Activated CD4-positive, CD25-positive, alpha-beta regulatory T cell treated with anti-CD3 and anti-CD28 coated beads, Interleukin-2, amount 50 U/mL, for 16 hours (primary cell): ENCODE results near the gene PSTK.
A peak's percentile ranks its signal among the peaks of the same experiment; 100 is the strongest.

Experiments
- DNase-seq: peaks from one replicate; pipeline ENCODE4 v3.0.0-alpha.2; 2020; ENCODE audit warnings: low read depth, low spot score

PSTK gene, protein sequence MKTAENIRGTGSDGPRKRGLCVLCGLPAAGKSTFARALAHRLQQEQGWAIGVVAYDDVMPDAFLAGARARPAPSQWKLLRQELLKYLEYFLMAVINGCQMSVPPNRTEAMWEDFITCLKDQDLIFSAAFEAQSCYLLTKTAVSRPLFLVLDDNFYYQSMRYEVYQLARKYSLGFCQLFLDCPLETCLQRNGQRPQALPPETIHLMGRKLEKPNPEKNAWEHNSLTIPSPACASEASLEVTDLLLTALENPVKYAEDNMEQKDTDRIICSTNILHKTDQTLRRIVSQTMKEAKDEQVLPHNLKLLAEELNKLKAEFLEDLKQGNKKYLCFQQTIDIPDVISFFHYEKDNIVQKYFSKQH

DNA sequence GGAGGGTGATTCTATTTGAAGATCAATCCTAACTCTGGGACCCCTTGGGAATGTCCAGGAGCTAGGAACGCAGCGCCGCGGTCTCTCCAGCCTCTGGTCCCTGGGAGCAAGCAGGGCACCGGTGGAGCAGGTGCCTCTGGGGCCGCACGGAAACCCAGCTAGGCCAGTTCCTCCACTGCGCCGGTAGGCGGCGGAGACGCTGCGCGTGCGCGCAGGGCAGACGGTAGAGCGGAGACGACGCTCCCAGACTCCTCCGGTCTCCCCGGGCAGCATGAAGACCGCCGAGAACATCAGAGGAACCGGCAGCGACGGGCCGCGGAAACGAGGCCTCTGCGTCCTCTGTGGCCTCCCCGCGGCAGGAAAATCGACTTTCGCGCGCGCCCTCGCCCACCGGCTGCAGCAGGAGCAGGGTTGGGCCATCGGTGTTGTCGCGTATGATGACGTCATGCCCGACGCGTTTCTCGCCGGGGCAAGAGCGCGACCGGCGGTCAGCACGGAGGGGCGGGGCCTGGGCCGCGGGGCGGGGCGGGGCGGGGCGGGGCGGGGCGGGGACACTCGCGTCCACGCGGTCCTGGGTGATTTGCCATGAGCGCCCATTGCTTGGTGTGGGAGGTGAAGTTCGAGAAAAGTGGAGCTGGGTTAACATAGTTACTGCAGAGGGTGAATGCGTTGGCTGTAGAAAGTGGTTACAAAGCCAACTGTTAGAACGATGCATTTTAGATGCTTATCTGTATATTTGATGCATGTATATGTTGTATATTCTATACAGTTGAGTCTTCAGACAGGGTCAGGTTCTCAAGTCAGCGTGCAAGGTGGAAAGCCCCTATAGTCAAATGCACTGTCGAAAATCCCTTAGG lies at the start of gene PSTK:
PSTK (plus strand) TSS at position 193 of the 857 bp plus-strand sequence; CDS start at position 272, 79 bp downstream.
- DNase-seq = peak; percentile 70

DNA sequence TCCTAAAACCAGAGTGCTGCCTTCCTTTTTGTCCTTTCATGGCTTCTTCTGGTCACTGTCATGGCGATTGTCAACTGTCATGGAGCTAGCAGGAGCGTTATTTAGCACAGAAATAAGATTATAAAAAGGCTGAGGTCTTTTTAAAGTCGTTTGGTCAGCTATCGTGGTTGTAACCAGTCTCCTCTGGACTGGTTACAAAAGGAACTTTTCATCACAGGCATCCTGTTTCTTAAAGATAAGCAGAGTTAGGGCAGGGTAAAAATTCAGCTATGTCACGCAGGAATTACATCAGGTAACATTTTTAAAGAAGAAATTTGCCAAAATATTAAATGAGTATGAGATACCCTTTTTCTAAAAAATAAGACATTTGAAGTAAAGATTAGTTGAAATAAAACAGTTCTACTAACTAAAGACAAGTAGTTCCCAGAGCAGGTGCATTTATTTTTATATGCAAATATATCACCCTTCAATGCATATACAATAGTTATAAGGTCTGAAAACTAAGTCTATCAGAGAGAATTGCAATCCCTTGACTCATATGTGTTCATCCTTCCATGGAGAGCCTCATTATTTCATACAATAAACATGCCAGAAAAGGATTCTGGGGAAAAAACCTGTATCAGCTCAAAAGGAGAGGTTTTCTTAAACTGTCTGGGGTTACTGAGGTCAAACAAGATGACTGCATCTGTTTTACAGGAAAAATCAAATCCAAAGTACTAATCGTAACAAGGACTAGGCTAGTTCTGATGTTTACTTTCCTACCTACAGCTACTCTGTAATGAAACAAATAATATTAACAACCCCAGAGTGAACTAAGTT lies 48.9 kb upstream of the PSTK start:
- no peak for DNase-seq

DNA sequence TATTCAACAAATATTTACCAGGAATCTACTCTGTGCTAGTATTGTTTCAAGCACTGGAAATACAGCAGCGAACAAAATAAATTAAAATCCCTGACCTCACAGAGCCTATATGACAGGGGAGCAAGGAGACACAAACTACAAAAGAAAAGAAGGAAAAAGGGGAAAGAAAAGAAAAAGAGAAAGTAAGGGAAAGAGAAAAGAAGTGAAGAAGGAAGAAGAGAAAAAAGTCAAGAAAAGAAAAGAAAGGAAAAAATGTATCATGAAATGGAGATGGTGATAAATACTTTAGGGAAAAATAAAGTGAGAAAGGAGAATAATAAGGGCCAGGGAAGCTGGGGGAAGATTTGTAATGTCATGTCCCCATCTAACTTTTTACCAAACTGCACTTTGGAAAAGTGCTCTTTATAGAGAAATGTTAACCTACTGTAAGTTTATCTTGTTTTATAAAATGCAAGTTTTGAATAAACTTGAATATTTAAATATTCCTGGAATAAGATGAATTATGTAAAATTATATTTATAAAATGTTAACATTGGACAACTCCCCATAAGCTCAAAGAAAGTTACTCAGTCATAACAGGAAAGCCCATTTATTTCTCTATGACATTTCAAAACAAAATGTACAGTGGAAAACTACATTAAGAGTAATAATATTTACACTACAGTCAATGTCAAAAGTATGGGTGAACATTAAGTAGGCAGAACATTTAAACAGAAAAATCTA lies 40.9 kb upstream of the PSTK start:
- no peak for DNase-seq

DNA sequence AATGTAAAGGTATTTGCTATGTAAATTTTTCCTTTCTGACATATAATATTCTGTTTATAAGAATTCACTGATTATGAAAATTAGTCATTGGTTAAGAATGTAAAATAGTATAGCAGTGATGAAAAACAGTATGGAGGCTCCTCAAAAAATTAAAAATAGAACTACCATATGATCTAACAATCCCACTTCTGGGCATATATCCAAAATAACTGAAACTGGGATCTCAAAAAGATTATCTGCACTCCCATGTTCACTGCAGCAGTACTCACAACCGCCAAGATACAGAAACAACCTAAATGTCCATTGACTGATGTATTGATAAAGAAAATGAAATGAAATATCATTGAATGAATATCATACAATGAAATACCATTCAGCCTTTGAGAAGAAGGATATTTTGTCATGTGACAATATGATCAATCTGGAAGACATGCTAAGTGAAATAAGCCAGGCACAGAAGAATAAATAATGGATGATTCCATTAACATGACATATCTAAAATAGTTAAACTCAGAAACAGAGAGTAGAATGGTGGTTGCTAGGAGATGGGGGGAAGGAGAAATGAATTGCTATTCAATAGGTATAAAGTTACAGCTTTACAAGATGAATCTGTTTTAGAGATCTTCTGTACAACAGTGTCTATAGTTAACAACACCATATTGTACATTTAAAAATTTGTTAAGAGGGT lies 40.2 kb upstream of the PSTK start:
- DNase-seq = no peak

DNA sequence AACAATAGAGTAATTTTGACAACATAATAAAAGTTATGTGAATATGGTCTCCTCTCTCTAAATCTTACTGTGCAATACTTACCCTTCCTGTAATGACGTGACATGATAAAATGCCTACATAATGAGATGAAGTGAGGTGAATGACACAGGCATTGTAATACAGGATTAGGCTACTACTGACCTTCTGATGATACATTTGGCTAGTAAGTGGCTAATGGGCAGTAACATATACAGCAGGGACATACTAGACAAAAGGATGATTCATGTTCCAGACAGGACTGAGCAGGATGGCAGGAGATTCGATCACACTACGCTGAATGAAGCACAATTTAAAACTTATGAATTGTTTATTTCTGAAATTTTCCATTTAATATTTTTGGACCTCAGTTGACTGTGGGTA lies 30.9 kb upstream of the PSTK start:
- DNase-seq = no peak

DNA sequence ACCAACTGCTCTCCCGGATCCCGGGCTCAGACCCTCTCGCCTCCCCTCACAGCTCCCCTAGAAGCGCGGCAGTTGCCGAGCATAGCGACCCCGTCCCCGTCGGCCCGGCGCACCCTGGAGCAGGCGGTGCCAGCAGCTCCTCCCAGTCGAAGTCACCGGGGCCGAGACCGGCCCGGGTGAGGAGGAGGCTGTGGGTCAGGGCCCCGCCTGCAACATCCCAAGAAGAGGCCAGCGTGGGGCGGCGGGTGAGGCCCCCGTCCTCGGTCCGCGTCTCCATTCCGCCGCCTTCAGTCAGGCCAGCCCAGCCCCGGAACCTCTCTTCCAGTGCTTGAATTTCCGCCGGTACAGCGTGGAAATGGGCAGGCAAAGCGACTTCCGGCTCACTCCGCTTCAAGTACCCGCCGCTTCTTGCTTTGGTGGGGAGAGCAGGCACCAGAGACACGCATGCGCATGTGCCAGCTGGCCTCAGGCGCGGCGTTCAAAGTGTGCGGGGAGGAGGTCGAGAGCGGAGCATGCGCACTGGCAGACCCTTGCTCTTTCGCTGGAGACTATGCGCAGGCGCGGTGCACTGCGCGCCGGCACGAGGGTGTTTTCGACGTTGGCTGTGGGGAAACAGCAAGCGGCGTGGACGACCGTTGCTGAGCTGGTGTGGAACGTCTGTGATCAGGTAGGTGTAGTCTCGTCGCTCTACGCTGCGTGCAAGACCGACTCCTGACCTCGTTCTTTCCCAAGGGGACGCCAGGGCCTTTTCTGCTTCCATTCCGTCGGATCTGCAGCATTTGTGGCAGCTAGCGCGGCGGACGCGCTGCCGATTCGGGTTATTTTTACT lies 26.1 kb upstream of the PSTK start, which contains the start of gene C10orf88:
C10orf88 (minus strand) TSS at position 326 of the 829 bp plus-strand sequence; CDS start at position 277, 49 bp downstream.
- peak; percentile 94 for DNase-seq

DNA sequence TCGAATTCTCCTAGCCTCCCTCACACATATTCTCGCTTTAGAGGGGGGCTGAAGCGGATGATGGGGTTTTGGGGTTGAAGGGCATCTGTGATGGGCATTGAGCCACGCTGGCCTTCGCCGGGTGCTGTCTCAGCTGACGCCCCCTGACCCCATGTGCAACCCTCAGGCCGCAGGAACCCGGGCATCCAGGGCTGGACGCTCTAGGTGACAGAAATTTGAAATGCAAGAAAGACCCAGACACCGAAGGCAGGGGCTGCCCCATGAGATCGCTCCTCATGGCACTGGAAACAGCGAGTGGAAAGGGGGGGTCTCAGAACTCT lies 25.5 kb upstream of the PSTK start:
- DNase-seq = no peak

DNA sequence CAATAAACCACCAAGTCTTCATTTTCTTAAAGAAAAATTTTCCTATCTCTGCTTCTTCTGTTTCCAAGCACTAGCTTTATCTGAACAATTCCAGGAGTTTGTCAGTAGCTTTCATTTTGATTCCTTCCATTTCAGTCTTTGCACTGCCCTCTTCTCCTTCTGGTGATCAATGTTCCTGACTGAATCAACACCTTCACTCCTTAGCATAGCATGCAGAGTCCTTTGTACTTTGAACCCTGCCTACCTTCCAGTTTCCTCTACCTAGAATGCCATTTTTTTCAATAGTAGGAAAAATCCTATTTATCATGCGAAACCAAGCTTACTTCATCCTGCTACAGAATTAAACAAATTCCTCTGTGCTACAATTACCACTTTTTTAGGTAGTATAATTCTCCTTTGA lies 24.3 kb upstream of the PSTK start:
- no peak for DNase-seq

DNA sequence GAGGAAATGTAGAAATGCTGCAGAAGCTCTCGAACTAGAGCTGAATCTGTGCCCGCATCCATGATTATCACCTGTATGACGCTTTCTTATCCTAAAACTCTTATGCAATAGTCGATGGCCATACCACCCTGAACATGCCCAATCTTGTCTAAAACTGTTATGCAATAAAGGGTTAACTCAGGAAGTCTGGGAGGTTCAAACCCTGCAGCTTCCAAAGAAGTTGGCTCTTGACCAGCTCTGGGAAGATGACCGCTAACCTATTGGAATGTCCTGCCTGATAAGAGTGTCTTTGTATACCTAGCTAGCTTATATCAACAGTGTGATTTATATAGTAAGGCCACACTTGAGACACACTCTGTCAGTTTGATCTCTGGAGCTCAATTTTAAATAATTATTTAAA lies 22.7 kb upstream of the PSTK start:
- DNase-seq = no peak

DNA sequence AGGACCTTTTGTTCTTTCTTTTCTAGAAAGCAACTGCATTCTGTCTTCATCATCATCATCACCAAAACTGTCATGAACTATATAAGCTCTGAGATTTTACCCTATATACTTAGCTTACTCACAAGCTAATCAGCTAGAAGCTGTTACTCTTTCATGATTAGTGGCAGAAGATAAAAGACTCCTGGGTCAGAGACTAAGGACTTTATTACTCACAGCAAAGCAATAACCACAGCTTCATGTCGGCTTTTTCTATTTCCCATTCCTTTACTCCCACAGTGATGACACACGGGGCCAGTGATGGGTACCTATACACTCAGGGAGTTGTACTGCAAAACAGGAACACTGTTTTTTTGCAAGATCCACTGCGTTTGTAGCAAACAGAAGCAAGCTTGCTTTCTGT lies 17.8 kb upstream of the PSTK start:
- no peak for DNase-seq

DNA sequence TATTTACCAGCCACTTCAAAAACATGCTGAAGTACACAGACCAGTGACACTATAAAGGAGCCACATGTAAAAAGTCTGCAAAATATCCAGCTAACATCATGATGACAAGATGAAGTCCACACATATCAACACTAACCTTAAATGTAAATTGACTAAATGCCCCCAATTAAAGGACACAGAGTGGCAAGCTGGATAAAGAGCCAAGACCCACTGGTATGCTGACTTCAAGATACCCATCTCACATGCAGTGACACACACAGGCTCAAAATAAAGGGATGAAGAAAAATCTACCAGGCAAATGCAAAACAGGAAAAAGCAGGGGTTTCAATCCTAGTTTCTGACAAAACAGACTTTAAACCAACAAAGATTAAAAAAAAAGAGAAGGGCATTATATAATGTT lies 13.3 kb upstream of the PSTK start:
- DNase-seq = no peak

DNA sequence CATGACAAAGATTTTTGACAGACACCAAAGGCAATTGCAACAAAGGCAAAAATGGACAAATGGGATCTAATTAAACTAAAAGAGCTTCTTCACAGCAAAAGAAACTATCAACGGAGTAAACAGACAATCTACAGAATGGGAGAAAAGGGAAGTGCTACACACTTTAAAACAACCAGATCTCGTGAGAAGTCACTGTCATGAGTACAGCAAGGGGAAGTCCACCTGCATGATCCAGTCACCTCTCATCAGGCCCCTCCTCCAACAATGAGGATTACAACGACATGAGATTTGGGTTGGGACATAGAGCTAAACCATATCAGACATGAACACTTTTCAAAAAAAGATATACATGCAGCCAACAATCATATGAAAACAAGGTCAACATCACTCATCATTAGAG lies 11.5 kb upstream of the PSTK start:
- DNase-seq = no peak

DNA sequence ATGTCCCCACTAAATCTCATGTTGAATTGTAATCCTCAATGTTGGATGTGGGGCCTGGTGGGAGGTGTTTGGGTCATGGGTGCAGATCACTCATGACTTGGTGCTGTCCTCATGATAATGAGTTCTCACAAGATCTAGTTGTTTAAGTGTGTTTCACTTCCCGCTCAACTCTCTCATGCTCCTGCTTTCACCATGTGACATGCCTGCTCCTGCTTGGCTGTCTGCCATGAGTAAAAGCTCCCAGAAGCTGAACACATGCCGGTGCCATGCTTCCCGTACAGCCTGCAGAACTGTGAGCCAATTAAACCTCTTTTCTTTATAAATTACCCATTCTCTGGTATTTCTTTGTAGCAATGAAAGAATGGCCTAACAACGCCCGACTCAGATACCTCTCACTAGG lies 6.2 kb upstream of the PSTK start:
- DNase-seq = no peak

DNA sequence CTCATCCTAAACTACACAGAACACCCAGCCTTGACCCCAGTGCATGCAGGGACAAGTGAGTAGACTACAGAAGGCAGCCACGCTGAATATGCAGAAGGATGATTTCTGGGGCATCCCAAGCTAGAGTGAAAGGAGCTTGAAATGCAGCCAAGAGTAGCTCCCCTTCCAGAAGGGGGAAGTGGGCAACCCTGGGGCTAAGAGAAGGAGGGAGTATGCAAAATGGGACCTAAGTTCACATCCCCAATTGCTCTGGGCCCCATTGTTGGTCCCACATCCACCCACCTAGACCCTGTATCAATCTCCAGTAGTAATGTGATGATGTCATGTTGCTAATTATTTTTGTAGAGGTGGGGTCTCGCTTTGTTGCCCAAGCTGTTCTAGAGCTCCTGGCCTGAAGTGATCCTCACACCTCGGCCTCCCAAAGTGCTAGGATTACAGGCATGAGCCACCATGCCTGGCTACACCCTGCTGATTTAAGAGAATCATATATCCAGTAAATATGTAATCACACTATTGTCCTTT lies 5.6 kb upstream of the PSTK start:
- DNase-seq = no peak

DNA sequence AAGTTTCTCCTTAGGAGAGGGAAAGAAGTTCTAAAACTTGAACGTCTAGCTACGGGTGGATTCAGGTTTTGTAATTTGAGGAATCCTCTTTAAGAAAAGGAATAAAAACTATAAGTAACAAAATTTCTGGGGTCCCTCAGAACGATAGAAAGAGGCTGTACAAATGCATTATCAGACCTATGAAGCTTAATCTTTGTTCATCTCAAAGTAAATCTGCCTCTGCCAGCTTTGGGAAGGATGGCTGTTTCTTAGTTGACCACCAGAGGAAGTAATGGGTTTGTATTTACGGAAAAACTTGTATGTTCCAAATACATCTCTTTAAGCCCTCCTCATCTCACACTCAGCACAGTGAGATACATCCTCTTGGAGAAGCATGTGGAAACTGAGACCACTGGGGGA lies 864 bp downstream of the PSTK start:
- no peak for DNase-seq

DNA sequence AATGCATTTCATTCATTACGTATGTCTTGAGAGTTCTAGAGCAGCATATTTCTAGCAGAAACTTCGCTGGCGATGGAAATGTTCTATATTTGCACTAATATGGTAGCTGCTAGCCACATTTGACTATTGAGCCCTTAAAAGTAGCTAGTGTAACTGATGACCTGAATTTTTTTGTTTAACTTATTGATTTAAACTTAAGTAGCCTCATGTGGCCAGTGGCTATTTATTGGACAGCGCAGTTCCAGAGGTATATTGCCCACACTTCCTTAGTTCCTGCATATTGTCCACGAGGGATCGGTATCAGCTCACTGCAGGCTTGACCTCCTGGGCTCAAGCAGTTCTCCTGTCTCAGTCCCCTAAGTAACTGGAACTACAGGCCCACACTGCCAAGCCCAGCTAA lies 3.7 kb downstream of the PSTK start:
- DNase-seq = no peak

DNA sequence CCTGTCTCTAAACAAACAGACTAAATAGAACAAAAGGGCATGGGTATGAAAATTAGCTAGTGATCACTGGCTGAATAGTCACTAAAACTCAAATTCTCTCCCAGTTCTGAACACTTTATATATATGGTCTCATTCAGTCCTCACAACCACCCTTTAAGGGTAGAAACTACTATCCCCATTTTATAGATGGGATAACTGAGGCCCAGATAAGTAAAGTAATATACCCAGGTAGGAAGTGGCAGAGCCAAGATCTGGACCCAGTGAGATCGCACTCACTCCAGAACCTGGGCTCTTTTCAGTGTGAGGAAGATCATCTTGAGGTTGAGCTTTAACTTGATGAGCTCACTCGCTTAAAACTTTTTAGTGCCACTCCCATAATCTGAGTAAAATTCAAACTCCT lies 4.5 kb downstream of the PSTK start:
- DNase-seq = no peak

DNA sequence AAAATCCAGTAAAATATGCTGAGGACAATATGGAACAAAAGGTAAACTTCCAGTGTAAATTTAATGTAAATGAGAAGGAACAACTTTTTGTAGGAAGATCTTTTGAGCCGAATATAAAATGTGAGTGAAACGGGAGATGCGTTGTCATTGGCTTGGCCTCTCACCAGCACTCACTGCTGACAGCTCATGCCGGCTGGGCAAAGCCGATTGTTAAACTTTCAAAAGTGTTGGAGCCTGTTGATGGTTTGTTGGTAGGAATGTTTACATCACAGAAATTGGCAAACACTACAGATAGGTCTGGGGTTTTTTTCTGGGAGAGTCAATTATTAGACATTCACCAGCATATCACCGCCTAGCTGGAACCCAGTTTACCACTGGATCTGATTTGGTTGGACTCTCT lies 6.1 kb downstream of the PSTK start:
- no peak for DNase-seq

DNA sequence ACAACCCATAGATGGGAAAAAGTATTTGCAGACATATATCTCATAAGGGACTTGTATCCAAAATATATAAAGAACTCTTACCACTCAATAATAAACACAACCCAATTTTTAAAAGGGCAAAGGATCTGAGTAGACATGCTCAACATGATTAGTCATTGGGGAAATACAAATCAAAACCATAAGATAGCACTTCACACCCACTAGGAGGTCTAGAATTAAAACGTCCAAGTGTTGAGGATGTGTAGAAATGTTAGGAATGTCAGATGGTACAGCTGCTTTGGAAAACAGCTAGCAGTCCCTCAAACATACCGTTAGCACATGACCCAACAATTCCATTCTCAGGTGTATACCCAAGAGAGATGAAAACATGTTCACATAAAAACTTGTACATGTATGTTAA lies 8.3 kb downstream of the PSTK start:
- no peak for DNase-seq

DNA sequence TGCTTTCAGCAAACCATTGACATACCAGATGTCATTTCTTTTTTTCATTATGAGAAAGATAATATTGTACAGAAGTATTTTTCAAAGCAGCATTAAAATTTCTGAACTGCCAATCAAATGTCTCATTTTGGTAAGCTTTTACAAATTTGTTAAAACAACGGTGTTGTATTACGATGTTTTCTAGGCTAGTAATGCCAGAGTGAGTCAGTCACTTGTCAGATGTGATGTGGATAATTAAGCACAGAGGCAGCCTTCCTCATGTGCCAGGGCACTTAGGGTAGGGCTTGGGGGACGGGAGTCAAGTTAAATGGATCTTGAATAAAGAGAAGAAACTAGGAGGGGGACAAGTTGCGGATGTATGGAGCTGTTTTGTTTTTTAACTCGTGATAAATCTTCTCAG lies 10.1 kb downstream of the PSTK start:
- no peak for DNase-seq
